HepG2 (cell line): ENCODE data around the gene RRAD. TPM values are rescaled to one million over a fixed set of nuclear protein-coding genes. Genes with fewer than 3 reads are reported as not detected.

Experiments used
- AGO2 ChIP-seq: fragments of 200-400 bp; formaldehyde crosslinking; optimal IDR thresholded peaks from 2 replicates; pipeline ENCODE3; 2017; ENCODE audit warnings: mild to moderate bottlenecking, low read depth, low read length, moderate library complexity
- ARNT2 ChIP-seq: sonication (generic); formaldehyde crosslinking; IDR thresholded peaks from 2 replicates; pipeline ENCODE4 v1.8.0; 2022; ENCODE audit warnings: mild to moderate bottlenecking, low read depth, missing genetic modification reagents, moderate library complexity
- CBX5 ChIP-seq: sonication (generic); formaldehyde crosslinking; IDR thresholded peaks from 2 replicates; pipeline ENCODE4 v1.4.0; 2020; ENCODE audit warnings: missing genetic modification reagents, borderline replicate concordance
- DRAP1 ChIP-seq: IDR thresholded peaks from 2 replicates; pipeline ENCODE4 v1.6.1; 2016; ENCODE audit warnings: missing genetic modification reagents, missing compliant biosample characterization
- GPBP1L1 ChIP-seq: sonication (generic); formaldehyde crosslinking; IDR thresholded peaks from 2 replicates; pipeline ENCODE4 v1.5.0; 2020; ENCODE audit warnings: mild to moderate bottlenecking, missing genetic modification reagents
- GPN1 ChIP-seq: sonication (generic); formaldehyde crosslinking; IDR thresholded peaks from 2 replicates; pipeline ENCODE4 v1.5.1; 2020; ENCODE audit warnings: missing genetic modification reagents, borderline replicate concordance
- KAT7 ChIP-seq: IDR thresholded peaks from 2 replicates; pipeline ENCODE4 v1.6.1; 2018; ENCODE audit warnings: borderline replicate concordance, missing compliant biosample characterization
- KLF16 ChIP-seq, 2 experiments: sonication (generic) in 1 of 2; formaldehyde crosslinking in 1 of 2; IDR thresholded peaks; 2 replicates each; pipeline versions ENCODE4 v1.6.1 to v1.8.0; 2016 to 2023; ENCODE audit warnings: missing genetic modification reagents in 2 of 2, missing compliant biosample characterization in 1 of 2
- PAX8 ChIP-seq: sonication (generic); formaldehyde crosslinking; IDR thresholded peaks from 2 replicates; pipeline ENCODE4 v1.8.0; 2022; ENCODE audit warnings: mild to moderate bottlenecking, missing genetic modification reagents, borderline replicate concordance
- PBX3 ChIP-seq: sonication (generic); formaldehyde crosslinking; IDR thresholded peaks from 2 replicates; pipeline ENCODE4 v1.8.1; 2023; ENCODE audit warnings: missing genetic modification reagents, inconsistent platforms, borderline replicate concordance
- SKI ChIP-seq: fragments of 450-650 bp; IDR thresholded peaks from one replicate; pipeline ENCODE4 v1.6.1; 2018; ENCODE audit warnings: mild to moderate bottlenecking; ENCODE audit not compliant: partially characterized antibody
- ZFP62 ChIP-seq: sonication (generic); formaldehyde crosslinking; IDR thresholded peaks from 2 replicates; pipeline ENCODE4 v1.4.0; 2020; ENCODE audit warnings: missing genetic modification reagents
- ZIK1 ChIP-seq: sonication (generic); formaldehyde crosslinking; IDR thresholded peaks from 2 replicates; pipeline ENCODE4 v1.5.0; 2020; ENCODE audit warnings: mild to moderate bottlenecking, low read depth, missing genetic modification reagents, borderline replicate concordance
- ZNF24 ChIP-seq: fragments of 450-650 bp; IDR thresholded peaks from 2 replicates; pipeline ENCODE4 v1.6.1; 2017; ENCODE audit warnings: antibody characterized with exemption, mild to moderate bottlenecking
- ZNF577 ChIP-seq: sonication (generic); formaldehyde crosslinking; IDR thresholded peaks from 2 replicates; pipeline ENCODE4 v1.4.0; 2020; ENCODE audit warnings: mild to moderate bottlenecking, low read depth, missing genetic modification reagents, borderline replicate concordance
- ZNF800 ChIP-seq: sonication (generic); formaldehyde crosslinking; IDR thresholded peaks from 2 replicates; pipeline ENCODE4 v1.4.0; 2020; ENCODE audit warnings: missing genetic modification reagents
- ZSCAN25 ChIP-seq: sonication (generic); formaldehyde crosslinking; IDR thresholded peaks from 2 replicates; pipeline ENCODE4 v1.8.0; 2022; ENCODE audit warnings: mild to moderate bottlenecking, missing genetic modification reagents
- polyA plus RNA-seq, 8 experiments: library from polyadenylated mRNA; depleted of rRNA in 3 of 8; stranded (reverse) in 7 of 8; unstranded in 1 of 8; fragments of >200 nt; fragmentation: Illumina TruSeq in 4 of 8; extraction: Trizol in 4 of 8; gene quantifications; 2 replicates each; pipeline versions ENCODE4 v1.2.1 to v1.2.3, GENCODE V29; 2011 to 2016; ENCODE audit warnings: low read depth in 4 of 8, missing spikeins in 1 of 8, mixed read lengths in 1 of 8; ENCODE audit not compliant: insufficient read depth in 1 of 8
- total RNA-seq, 5 experiments: library from RNA; depleted of rRNA; stranded (reverse); fragments of >200 nt; fragmentation: Illumina TruSeq; extraction: Trizol; gene quantifications; 2 replicates each; pipeline ENCODE4 v1.2.3, GENCODE V29; 2016; ENCODE audit warnings: low read depth in 1 of 5
- TF ChIP-seq, protein P1 (sequence below): sonication (generic); formaldehyde crosslinking; IDR thresholded peaks from 2 replicates; pipeline ENCODE4 v1.4.0; 2020; ENCODE audit warnings: mild to moderate bottlenecking, missing genetic modification reagents
- TF ChIP-seq, protein P2 (sequence below): sonication (generic); formaldehyde crosslinking; IDR thresholded peaks from 2 replicates; pipeline ENCODE4 v1.4.0; 2020; ENCODE audit warnings: missing genetic modification reagents

RRAD gene
- total and polyA plus RNA-seq, 2 of the 13 experiments (the other 11 are each of a cell fraction or from before 2014, with no cell fraction given): 0.80 to 1.1 TPM

GRCh38 chr16:66880288-66881013 lies 44.9 kb downstream of the RRAD start, which contains the start of gene PDP2 (continued):
- TF ChIP-seq AGO2 (peak; percentile 78), ZFP62 (CRISPR knock-in tag) (no peak), SKI (no peak), ZNF24 (no peak), KLF16 (CRISPR knock-in tag; IDR thresholded peaks at IDR 0.05) (peak; percentile 88 to 93; a peak in 3 of 4 replicates), ARNT2 (CRISPR knock-in tag) (peak; percentile 79; the same call in 1 of the 2 replicates), PBX3 (CRISPR knock-in tag) (peak; percentile 97), ZIK1 (CRISPR knock-in tag) (peak; percentile 65; the same call in 1 of the 2 replicates), KAT7 (CRISPR knock-in tag) (peak; percentile 93; the same call in 1 of the 2 replicates), ZNF800 (CRISPR knock-in tag) (peak; percentile 88), DRAP1 (CRISPR knock-in tag) (peak; percentile 84), ZSCAN25 (CRISPR knock-in tag) (peak; percentile 59; the same call in 1 of the 2 replicates), GPN1 (CRISPR knock-in tag) (peak; percentile 83; the same call in 1 of the 2 replicates), ZNF577 (peak; percentile 90; the same call in 1 of the 2 replicates), GPBP1L1 (CRISPR knock-in tag) (no peak), PAX8 (CRISPR knock-in tag) (peak; percentile 60; the same call in 1 of the 2 replicates), CBX5 (CRISPR knock-in tag) (no peak; the same call in 1 of the 2 replicates)
- TF ChIP-seq, protein P1, sequence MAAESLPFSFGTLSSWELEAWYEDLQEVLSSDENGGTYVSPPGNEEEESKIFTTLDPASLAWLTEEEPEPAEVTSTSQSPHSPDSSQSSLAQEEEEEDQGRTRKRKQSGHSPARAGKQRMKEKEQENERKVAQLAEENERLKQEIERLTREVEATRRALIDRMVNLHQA (CRISPR knock-in tag): no peak
- TF ChIP-seq, protein P2, sequence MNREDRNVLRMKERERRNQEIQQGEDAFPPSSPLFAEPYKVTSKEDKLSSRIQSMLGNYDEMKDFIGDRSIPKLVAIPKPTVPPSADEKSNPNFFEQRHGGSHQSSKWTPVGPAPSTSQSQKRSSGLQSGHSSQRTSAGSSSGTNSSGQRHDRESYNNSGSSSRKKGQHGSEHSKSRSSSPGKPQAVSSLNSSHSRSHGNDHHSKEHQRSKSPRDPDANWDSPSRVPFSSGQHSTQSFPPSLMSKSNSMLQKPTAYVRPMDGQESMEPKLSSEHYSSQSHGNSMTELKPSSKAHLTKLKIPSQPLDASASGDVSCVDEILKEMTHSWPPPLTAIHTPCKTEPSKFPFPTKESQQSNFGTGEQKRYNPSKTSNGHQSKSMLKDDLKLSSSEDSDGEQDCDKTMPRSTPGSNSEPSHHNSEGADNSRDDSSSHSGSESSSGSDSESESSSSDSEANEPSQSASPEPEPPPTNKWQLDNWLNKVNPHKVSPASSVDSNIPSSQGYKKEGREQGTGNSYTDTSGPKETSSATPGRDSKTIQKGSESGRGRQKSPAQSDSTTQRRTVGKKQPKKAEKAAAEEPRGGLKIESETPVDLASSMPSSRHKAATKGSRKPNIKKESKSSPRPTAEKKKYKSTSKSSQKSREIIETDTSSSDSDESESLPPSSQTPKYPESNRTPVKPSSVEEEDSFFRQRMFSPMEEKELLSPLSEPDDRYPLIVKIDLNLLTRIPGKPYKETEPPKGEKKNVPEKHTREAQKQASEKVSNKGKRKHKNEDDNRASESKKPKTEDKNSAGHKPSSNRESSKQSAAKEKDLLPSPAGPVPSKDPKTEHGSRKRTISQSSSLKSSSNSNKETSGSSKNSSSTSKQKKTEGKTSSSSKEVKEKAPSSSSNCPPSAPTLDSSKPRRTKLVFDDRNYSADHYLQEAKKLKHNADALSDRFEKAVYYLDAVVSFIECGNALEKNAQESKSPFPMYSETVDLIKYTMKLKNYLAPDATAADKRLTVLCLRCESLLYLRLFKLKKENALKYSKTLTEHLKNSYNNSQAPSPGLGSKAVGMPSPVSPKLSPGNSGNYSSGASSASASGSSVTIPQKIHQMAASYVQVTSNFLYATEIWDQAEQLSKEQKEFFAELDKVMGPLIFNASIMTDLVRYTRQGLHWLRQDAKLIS (CRISPR knock-in tag): peak; percentile 53; the same call in 1 of the 2 replicates
